Stomach (tissue), 4 donors: ENCODE measurements around the gene RAB7B.

Source experiments
- CTCF ChIP-seq, 7 experiments: fragments of 450-650 bp in 4 of 7; fragments of 200-600 bp in 3 of 7; sonication (generic) in 3 of 7; IDR thresholded peaks; one replicate each; pipeline ENCODE4 v1.5.1; 2016 to 2019; ENCODE audit warnings: antibody characterized with exemption in 7 of 7, control low read depth in 2 of 7, mild to moderate bottlenecking in 1 of 7
- EP300 ChIP-seq: sonication (generic); formaldehyde crosslinking; IDR thresholded peaks from one replicate; pipeline ENCODE4 v1.6.1; 2017; ENCODE audit warnings: antibody characterized with exemption
- POLR2A ChIP-seq, 4 donors: fragments of 450-650 bp; IDR thresholded peaks; one replicate each; pipeline ENCODE4 v1.6.1; 2016; ENCODE audit warnings: antibody characterized with exemption in 4 of 4, control low read depth in 2 of 4, mild to moderate bottlenecking in 1 of 4, moderate library complexity in 1 of 4
- POLR2AphosphoS5 ChIP-seq, 3 donors: sonication (generic); formaldehyde crosslinking; IDR thresholded peaks; one replicate each; pipeline ENCODE4 v1.6.1; 2016; ENCODE audit warnings: antibody characterized with exemption in 3 of 3

GRCh38 chr1:206037581-206037980 lies 34.4 kb upstream of the RAB7B start:
- TF ChIP-seq CTCF (IDR thresholded peaks at IDR 0.05) (no peak), POLR2AphosphoS5 (IDR thresholded peaks at IDR 0.05) (no peak), POLR2A (IDR thresholded peaks at IDR 0.05) (no peak), EP300 (no peak)
